OCI-LY7 (cell line): ENCODE data around the gene GPRASP2. TPM values are rescaled to one million over a fixed set of nuclear protein-coding genes. Genes with fewer than 3 reads are reported as not detected.

Experiments used
- BruUV-seq: library from RNA; stranded (reverse); fragments of 400-500 nt; replicated peaks from 2 replicates; lab custom pipeline; 2021; lab: Mats Ljungman, UMichigan
- CTCF ChIA-PET: fragments of 300-600 bp; sonication (Branson Sonifier 250); formaldehyde crosslinking; loops from one replicate; lab custom pipeline; 2022; ENCODE audit warnings: antibody characterized with exemption; ENCODE audit not compliant: unreplicated experiment; lab: Charles Lee
- POLR2A ChIA-PET: fragments of 300-600 bp; sonication (Branson Sonifier 250); formaldehyde crosslinking; loops from one replicate; lab custom pipeline; 2022; ENCODE audit warnings: antibody characterized with exemption; lab: Charles Lee
- DNase-seq: peaks from one replicate; pipeline ENCODE4 v3.0.0-alpha.2; 2015; ENCODE audit warnings: low spot score
- H2AFZ ChIP-seq: fragments of 200-600 bp; sonication (generic), shearing (Covaris generic); 2 replicates; pipeline ENCODE4 v1.6.1; 2014; ENCODE audit warnings: mild to moderate bottlenecking, antibody characterized with exemption, low read length, moderate library complexity
- H3K27ac ChIP-seq: fragments of 200-600 bp; sonication (generic); 2 replicates; pipeline ENCODE4 v1.5.1; 2014; ENCODE audit warnings: mixed run types, low read depth, mild to moderate bottlenecking, moderate library complexity, low read length, inconsistent platforms; ENCODE audit not compliant: poor library complexity, severe bottlenecking
- H3K36me3 ChIP-seq: fragments of 200-600 bp; sonication (generic); 2 replicates; pipeline ENCODE4 v1.6.1; 2014; ENCODE audit warnings: mild to moderate bottlenecking, antibody characterized with exemption, low read length, moderate library complexity, mixed read lengths; ENCODE audit not compliant: insufficient read depth
- H3K4me1 ChIP-seq: fragments of 200-600 bp; sonication (generic); 2 replicates; pipeline ENCODE4 v1.5.1; 2014; ENCODE audit warnings: mild to moderate bottlenecking, low read length; ENCODE audit not compliant: insufficient read depth, poor library complexity, severe bottlenecking
- H3K4me2 ChIP-seq: fragments of 200-600 bp; sonication (generic); 2 replicates; pipeline ENCODE4 v1.6.1; 2014; ENCODE audit warnings: mild to moderate bottlenecking, low read length
- H3K4me3 ChIP-seq: fragments of 200-600 bp; sonication (generic); 2 replicates; pipeline ENCODE4 v1.5.1; 2014; ENCODE audit warnings: mild to moderate bottlenecking, low read depth, low read length; ENCODE audit not compliant: poor library complexity, severe bottlenecking
- H3K79me2 ChIP-seq: fragments of 200-600 bp; sonication (generic); 2 replicates; pipeline ENCODE4 v1.6.1; 2016; ENCODE audit warnings: low read depth, mild to moderate bottlenecking, low read length, moderate library complexity, mixed read lengths; ENCODE audit not compliant: insufficient read depth
- H3K9me2 ChIP-seq: fragments of 200-600 bp; sonication (generic); 2 replicates; pipeline ENCODE4 v1.6.1; 2016; ENCODE audit warnings: mild to moderate bottlenecking, low read length, mixed read lengths; ENCODE audit not compliant: insufficient read depth
- H3K9me3 ChIP-seq: fragments of 200-600 bp; sonication (generic); 2 replicates; pipeline ENCODE4 v1.6.1; 2014; ENCODE audit warnings: mild to moderate bottlenecking, mixed run types, low read length, mixed read lengths
- H4K20me1 ChIP-seq: fragments of 200-600 bp; sonication (generic); 2 replicates; pipeline ENCODE4 v1.6.1; 2014; ENCODE audit warnings: mild to moderate bottlenecking, antibody characterized with exemption, low read length, moderate library complexity, mixed read lengths; ENCODE audit not compliant: insufficient read depth
- EZH2phosphoT487 ChIP-seq: fragments of 200-600 bp; sonication (generic); IDR thresholded peaks from 2 replicates; pipeline ENCODE4 v1.6.1; 2018; ENCODE audit warnings: low read depth, borderline replicate concordance, mild to moderate bottlenecking, mixed run types, antibody characterized with exemption, low read length, moderate library complexity, mixed read lengths
- intact Hi-C: fragments of 100-400 bp; cut with micrococcal nuclease; formaldehyde crosslinking; loops from one replicate; pipeline ENCODE4 v1.10.0; 2022; ENCODE audit not compliant: unreplicated experiment
- total RNA-seq, 2 experiments: library from RNA; depleted of rRNA in 1 of 2; stranded (reverse); fragments of >200 nt in 1 of 2; shearing (Covaris generic) in 1 of 2; gene quantifications; 2 replicates each; pipeline ENCODE4 v1.2.3, GENCODE V29; 2014 to 2022
- TF ChIP-seq, protein P1 (sequence below): fragments of 200-600 bp; sonication (generic); conservative IDR thresholded peaks from 2 replicates; pipeline ENCODE4 v1.5.1; 2014; ENCODE audit warnings: mild to moderate bottlenecking, antibody characterized with exemption, low read length, moderate library complexity, mixed read lengths

Gene GPRASP2
- total RNA-seq, 2 experiments from 2014 or later = 0.28 TPM; not detected in 1

DNA sequence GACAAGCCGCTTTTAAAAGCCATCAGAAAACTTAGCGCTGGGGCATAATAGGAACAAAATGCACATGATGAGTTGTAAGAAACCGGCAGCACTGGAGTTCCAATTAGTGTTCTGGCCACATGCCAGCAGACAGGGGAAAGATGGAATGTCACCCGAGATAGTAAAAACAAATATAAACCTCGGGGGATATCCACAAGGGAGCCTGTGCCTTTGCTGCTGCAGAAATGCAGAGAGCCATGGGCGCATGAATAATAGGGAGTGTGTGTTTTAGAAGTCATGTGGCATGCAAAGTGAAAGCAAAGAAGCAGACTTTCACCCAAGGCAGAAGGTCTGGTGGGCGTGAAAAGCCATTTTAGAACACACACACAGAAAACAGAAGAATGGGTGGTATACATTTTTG is 27.4 kb downstream of the GPRASP2 start:
- ChIA-PET POLR2A (no interaction called here), CTCF (no interaction called here)
- H3K4me2 ChIP-seq = no peak overlapping the region
- H3K27ac ChIP-seq = no peak overlapping the region
- no peaks in the 10 kb centered on the region for H3K79me2 ChIP-seq
- H2AFZ ChIP-seq = no peak overlapping the region
- H3K4me3 ChIP-seq = no peak overlapping the region
- intact Hi-C loops = no loop called here
- BruUV-seq = no TSS peak
- no peak for DNase-seq
- H3K9me3 ChIP-seq = no peaks in the 10 kb centered on the region
- H3K9me2 ChIP-seq = no peaks in the 10 kb centered on the region
- H3K4me1 ChIP-seq = no peaks in the 10 kb centered on the region
- TF ChIP-seq, protein P1, sequence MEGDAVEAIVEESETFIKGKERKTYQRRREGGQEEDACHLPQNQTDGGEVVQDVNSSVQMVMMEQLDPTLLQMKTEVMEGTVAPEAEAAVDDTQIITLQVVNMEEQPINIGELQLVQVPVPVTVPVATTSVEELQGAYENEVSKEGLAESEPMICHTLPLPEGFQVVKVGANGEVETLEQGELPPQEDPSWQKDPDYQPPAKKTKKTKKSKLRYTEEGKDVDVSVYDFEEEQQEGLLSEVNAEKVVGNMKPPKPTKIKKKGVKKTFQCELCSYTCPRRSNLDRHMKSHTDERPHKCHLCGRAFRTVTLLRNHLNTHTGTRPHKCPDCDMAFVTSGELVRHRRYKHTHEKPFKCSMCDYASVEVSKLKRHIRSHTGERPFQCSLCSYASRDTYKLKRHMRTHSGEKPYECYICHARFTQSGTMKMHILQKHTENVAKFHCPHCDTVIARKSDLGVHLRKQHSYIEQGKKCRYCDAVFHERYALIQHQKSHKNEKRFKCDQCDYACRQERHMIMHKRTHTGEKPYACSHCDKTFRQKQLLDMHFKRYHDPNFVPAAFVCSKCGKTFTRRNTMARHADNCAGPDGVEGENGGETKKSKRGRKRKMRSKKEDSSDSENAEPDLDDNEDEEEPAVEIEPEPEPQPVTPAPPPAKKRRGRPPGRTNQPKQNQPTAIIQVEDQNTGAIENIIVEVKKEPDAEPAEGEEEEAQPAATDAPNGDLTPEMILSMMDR = no peak
- TF ChIP-seq EZH2phosphoT487 = no peak
- H3K36me3 ChIP-seq = no peaks in the 10 kb centered on the region
- no peaks in the 10 kb centered on the region for H4K20me1 ChIP-seq

DNA sequence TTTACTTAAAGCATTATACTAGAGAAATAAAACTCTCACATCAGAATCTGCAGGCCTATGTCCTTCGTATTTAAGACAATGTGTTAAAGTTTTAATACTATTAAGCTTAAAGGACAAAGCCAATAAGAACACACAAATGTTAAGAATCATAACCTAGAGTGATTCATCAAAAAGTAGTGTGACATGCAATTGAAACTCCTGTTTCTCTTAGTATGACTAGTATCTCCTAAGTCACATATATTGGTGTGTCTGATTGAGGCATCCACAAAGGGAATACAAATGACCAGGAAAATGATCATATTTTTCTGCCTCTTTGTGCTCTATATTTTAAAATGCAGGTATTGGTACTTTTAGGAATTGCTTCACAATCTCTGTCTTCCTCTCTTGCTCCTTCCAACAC is 32.1 kb downstream of the GPRASP2 start:
- H3K4me1 ChIP-seq = no peaks in the 10 kb centered on the region
- TF ChIP-seq, protein P1 = no peak
- TF ChIP-seq EZH2phosphoT487 = no peak

DNA sequence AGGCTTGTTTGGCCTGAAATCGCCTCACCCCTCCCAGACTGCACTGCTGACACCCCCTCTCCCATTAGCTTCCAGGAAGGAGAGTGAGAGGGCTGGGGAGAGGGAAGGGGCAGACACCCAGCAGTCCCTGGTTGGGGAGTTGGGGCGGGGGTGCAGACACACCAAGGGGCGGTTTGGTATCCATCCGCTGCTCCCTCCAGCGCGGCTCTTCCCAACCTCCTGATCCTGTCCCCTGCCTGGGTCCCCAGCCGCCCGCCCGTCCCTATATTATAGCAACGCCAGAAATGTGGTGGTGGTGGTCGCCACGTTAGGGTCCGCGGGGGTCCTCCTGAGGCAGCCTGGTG is 33.2 kb downstream of the GPRASP2 start:
- intact Hi-C loops = no loop called here
- Histone ChIP-seq H3K9me3 (no peaks in the 10 kb centered on the region), H3K27ac (no peak overlapping the region), H4K20me1 (no peaks in the 10 kb centered on the region), H3K79me2 (no peaks in the 10 kb centered on the region), H3K4me3 (no peak overlapping the region), H3K9me2 (no peaks in the 10 kb centered on the region), H2AFZ (no peak overlapping the region), H3K36me3 (no peaks in the 10 kb centered on the region), H3K4me2 (no peak overlapping the region), H3K4me1 (no peaks in the 10 kb centered on the region)
- ChIA-PET POLR2A (no interaction called here), CTCF (no interaction called here)
- no TSS peak for BruUV-seq
- no peak for DNase-seq
- TF ChIP-seq EZH2phosphoT487 = no peak
- TF ChIP-seq, protein P1 = no peak

More for the DNA sequence above, 32.1 kb downstream of the GPRASP2 start:
- Histone ChIP-seq H3K4me3 (no peak overlapping the region), H3K4me2 (no peak overlapping the region), H3K79me2 (no peaks in the 10 kb centered on the region), H4K20me1 (no peaks in the 10 kb centered on the region), H3K9me3 (no peaks in the 10 kb centered on the region), H2AFZ (no peak overlapping the region), H3K9me2 (no peaks in the 10 kb centered on the region), H3K36me3 (no peaks in the 10 kb centered on the region), H3K27ac (no peak overlapping the region)
- no peak for DNase-seq
- ChIA-PET POLR2A (no interaction called here), CTCF (no interaction called here)
- intact Hi-C loops = no loop called here
- no TSS peak for BruUV-seq
